ENCODE measurements around the gene TAF11L8.
"Not testable (repeated sequence)": the region's sequence is repeated elsewhere in the genome, so short reads cannot be mapped to it uniquely, and the experiment has no call there.

The TAF11L8 gene

DNA sequence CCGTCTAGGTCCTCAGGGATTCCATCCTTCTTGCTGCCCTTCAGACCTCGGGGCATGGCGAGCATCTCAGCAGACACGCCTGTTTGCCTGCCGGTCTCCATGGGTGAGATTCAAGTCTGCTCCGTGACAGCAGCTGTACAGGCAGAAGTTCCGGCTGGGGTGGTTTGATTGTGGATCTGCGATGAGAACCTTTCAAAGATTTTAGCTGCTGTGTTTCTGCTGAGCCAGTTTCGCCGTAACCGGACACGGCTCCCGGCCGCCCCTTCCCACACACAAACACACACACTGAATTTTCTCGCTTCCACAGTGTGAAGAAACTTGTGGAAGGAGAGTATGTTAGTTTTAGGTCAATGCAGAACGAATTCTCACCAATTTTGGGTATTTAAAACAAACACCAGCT lies at the start of gene TAF11L8:
Gene TAF11L8 (minus strand): TSS at position 101 of the 400 bp plus-strand sequence.
- H3K9me3 Mint-ChIP-seq; H3K4me3 Mint-ChIP-seq; H3K36me3 Mint-ChIP-seq (ENCODE audit: low read depth); H3K27ac Mint-ChIP-seq; H3K4me1 Mint-ChIP-seq (ENCODE audit: low read depth); H3K27me3 Mint-ChIP-seq; DNase-seq: not testable (repeated sequence)

- Mint-ChIP-seq H3K36me3 (ENCODE audit: low read depth) (no peaks in the 10 kb centered on the region), H3K4me1 (ENCODE audit: low read depth) (no peaks in the 10 kb centered on the region), H3K4me3 (no peak within 1 kb of the TSS), H3K9me3 (no peaks in the 10 kb centered on the region), H3K27me3 (no peaks in the 10 kb centered on the region), H3K27ac (no peak within 1 kb of the TSS)
- no peak for DNase-seq
These were observed 43.4 kb upstream of the TAF11L8 start, which contains the start of gene TAF11L14 for GRCh38 chr5:17634160-17634559. Gene TAF11L14, plus strand, starts transcription at chr5:17634460.

DNA sequence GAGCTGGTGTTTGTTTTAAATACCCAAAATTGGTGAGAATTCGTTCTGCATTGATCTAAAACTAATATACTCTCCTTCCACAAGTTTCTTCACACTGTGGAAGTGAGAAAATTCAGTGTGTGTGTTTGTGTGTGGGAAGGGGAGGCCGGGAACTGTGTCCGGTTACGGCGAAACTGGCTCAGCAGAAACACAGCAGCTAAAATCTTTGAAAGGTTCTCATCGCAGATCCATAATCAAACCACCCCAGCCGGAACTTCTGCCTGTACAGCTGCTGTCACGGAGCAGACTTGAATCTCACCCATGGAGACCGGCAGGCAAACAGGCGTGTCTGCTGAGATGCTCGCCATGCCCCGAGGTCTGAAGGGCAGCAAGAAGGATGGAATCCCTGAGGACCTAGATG lies 41.0 kb upstream of the TAF11L8 start, which contains the start of gene TAF11L13:
Gene TAF11L13 (plus strand): TSS at position 301 of the 400 bp plus-strand sequence.
- H3K4me1 Mint-ChIP-seq (ENCODE audit: low read depth); H3K27me3 Mint-ChIP-seq; H3K27ac Mint-ChIP-seq; H3K4me3 Mint-ChIP-seq; H3K9me3 Mint-ChIP-seq; H3K36me3 Mint-ChIP-seq (ENCODE audit: low read depth); DNase-seq: not testable (repeated sequence)

- no peaks in the 10 kb centered on the region for H3K27me3 Mint-ChIP-seq
- H3K9me3 Mint-ChIP-seq = peaks cover 3% of the 10 kb centered on the region
- H3K27ac Mint-ChIP-seq = no peak overlapping the region
- H3K4me1 Mint-ChIP-seq (ENCODE audit: low read depth) = no peaks in the 10 kb centered on the region
- no peak for DNase-seq
- no peak overlapping the region for H3K4me3 Mint-ChIP-seq
- H3K36me3 Mint-ChIP-seq (ENCODE audit: low read depth) = no peaks in the 10 kb centered on the region
These were observed 34.9 kb upstream of the TAF11L8 start for GRCh38 chr5:17625686-17626085.

GRCh38 chr5:17620627-17621026 lies 29.9 kb upstream of the TAF11L8 start:
- Mint-ChIP-seq H3K9me3 (peaks cover 3% of the 10 kb centered on the region), H3K27me3 (no peaks in the 10 kb centered on the region)
- DNase-seq = no peak

DNA sequence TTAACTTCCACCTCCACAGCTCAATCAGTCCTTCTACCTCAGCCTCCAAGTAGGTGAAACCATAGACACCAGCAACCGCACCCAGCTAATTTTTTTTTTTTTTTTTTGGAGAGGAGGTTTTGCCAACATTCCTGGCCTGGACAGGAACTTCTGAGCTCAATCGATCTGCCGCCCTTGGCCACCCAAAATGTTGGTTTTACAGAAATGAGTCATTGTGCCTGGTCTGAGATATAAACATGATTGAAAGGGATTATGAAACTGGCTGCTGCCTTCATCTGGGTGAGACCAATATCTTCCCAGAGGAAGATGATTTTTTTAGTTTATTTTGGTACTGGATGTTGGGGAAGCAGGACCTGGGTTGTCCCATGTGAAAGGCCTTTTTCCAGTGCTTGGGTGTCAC lies 28.6 kb upstream of the TAF11L8 start:
- Mint-ChIP-seq H3K36me3 (ENCODE audit: low read depth) (no peaks in the 10 kb centered on the region), H3K9me3 (peaks cover 3% of the 10 kb centered on the region), H3K4me3 (no peak overlapping the region), H3K27me3 (no peaks in the 10 kb centered on the region), H3K4me1 (ENCODE audit: low read depth) (no peaks in the 10 kb centered on the region), H3K27ac (no peak overlapping the region)
- no peak for DNase-seq

More at GRCh38 chr5:17620627-17621026, 29.9 kb upstream of the TAF11L8 start:
- H3K4me1 Mint-ChIP-seq (ENCODE audit: low read depth) = no peaks in the 10 kb centered on the region
- no peak overlapping the region for H3K4me3 Mint-ChIP-seq
- no peak overlapping the region for H3K27ac Mint-ChIP-seq
- H3K36me3 Mint-ChIP-seq (ENCODE audit: low read depth) = no peaks in the 10 kb centered on the region

- no peak overlapping the region for H3K27ac Mint-ChIP-seq
- H3K4me1 Mint-ChIP-seq (ENCODE audit: low read depth) = no peaks in the 10 kb centered on the region
- no peaks in the 10 kb centered on the region for H3K27me3 Mint-ChIP-seq
- H3K4me3 Mint-ChIP-seq = no peak overlapping the region
- no peak for DNase-seq
- H3K9me3 Mint-ChIP-seq = peaks cover 3% of the 10 kb centered on the region
- no peaks in the 10 kb centered on the region for H3K36me3 Mint-ChIP-seq (ENCODE audit: low read depth)
These were observed 24.3 kb upstream of the TAF11L8 start for GRCh38 chr5:17614872-17615605.

DNA sequence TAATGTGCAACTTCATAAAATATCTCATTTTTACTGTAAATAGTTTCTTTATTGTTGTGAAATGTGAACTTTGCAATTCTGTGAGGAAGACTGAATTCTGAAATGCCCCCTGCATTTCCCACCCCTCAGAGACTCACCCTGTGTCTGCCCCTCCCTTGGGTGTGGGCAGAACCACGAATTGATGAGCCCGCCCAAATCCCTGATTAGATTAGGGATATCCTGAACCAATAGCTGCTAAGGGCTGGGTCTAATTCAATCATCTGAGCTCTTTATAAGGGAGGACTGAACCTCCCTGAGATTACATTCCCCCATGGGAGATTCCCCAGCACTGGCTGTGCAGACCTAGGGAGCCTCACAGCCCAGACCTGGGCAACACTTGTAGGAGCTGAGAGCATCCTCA lies 19.3 kb upstream of the TAF11L8 start, which contains the start of gene TAF11L12:
Gene TAF11L12 (plus strand): TSS at position 301 of the 400 bp plus-strand sequence.
- not testable (repeated sequence) for H3K4me3 Mint-ChIP-seq; H3K4me1 Mint-ChIP-seq (ENCODE audit: low read depth); DNase-seq; H3K27ac Mint-ChIP-seq; H3K36me3 Mint-ChIP-seq (ENCODE audit: low read depth); H3K27me3 Mint-ChIP-seq; H3K9me3 Mint-ChIP-seq

DNA sequence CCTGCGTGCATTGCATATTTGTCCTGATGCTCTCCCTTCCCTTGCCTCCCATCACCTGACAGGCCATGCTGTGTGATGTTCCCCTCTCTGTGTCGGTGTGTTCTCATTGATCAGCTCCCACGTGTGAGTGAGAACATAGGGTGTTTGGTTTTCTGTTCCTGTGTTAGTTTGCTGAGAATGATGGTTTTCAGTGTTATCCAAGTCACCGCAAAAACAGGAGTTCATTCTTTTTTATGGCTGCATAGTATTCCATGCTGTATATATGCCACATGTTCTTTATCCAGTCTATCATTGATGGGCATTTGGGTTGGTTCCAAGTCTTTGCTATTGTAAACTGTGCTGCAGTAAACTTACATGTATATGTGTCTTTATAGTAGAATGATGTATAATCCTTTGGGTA lies 16.7 kb upstream of the TAF11L8 start:
- H3K9me3 Mint-ChIP-seq; DNase-seq; H3K27ac Mint-ChIP-seq; H3K27me3 Mint-ChIP-seq; H3K4me3 Mint-ChIP-seq; H3K36me3 Mint-ChIP-seq (ENCODE audit: low read depth); H3K4me1 Mint-ChIP-seq (ENCODE audit: low read depth): not testable (repeated sequence)

- no peaks in the 10 kb centered on the region for H3K4me1 Mint-ChIP-seq (ENCODE audit: low read depth)
- H3K27ac Mint-ChIP-seq = no peak overlapping the region
- peaks cover 7% of the 10 kb centered on the region for H3K9me3 Mint-ChIP-seq
- H3K4me3 Mint-ChIP-seq = no peak overlapping the region
- H3K36me3 Mint-ChIP-seq (ENCODE audit: low read depth) = no peaks in the 10 kb centered on the region
- H3K27me3 Mint-ChIP-seq = no peaks in the 10 kb centered on the region
- DNase-seq = no peak
These were observed 14.2 kb upstream of the TAF11L8 start for GRCh38 chr5:17604951-17605350.

DNA sequence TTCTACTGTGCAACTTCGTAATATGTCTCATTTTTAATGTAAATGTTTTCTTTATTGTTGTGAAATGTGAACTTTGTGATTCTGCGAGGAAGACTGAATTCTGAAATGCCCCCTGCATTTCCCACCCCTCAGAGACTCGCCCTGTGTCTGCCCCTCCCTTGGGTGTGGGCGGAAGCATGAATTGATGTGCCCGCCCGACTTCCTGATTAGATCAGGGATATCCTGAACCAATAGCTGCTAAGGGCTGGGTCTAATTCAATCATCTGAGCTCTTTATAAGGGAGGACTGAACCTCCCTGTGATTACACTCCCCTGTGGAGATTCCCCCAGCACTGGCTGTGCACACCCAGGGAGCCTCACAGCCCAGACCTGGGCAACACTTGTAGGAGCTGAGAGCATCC lies 13.1 kb upstream of the TAF11L8 start, which contains the start of gene TAF11L11:
Gene TAF11L11 (plus strand): TSS at position 304 of the 400 bp plus-strand sequence.
- not testable (repeated sequence) for H3K4me1 Mint-ChIP-seq (ENCODE audit: low read depth); H3K36me3 Mint-ChIP-seq (ENCODE audit: low read depth); H3K4me3 Mint-ChIP-seq; DNase-seq; H3K27me3 Mint-ChIP-seq; H3K27ac Mint-ChIP-seq
- peaks cover 13% of the 10 kb centered on the region for H3K9me3 Mint-ChIP-seq

DNA sequence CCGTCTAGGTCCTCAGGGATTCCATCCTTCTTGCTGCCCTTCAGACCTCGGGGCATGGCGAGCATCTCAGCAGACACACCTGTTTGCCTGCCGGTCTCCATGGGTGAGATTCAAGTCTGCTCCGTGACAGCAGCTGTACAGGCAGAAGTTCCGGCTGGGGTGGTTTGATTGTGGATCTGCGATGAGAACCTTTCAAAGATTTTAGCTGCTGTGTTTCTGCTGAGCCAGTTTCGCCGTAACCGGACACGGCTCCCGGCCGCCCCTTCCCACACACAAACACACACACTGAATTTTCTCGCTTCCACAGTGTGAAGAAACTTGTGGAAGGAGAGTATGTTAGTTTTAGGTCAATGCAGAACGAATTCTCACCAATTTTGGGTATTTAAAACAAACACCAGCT lies 7.0 kb upstream of the TAF11L8 start, which contains the start of gene TAF11L10:
Gene TAF11L10 (minus strand): TSS at position 101 of the 400 bp plus-strand sequence.
- not testable (repeated sequence) for H3K27me3 Mint-ChIP-seq; H3K36me3 Mint-ChIP-seq (ENCODE audit: low read depth); DNase-seq; H3K27ac Mint-ChIP-seq; H3K4me1 Mint-ChIP-seq (ENCODE audit: low read depth); H3K4me3 Mint-ChIP-seq
- H3K9me3 Mint-ChIP-seq = peaks cover 10% of the 10 kb centered on the region

- not testable (repeated sequence) for H3K9me3 Mint-ChIP-seq; DNase-seq; H3K4me1 Mint-ChIP-seq (ENCODE audit: low read depth); H3K27ac Mint-ChIP-seq; H3K27me3 Mint-ChIP-seq; H3K4me3 Mint-ChIP-seq; H3K36me3 Mint-ChIP-seq (ENCODE audit: low read depth)
These were observed 3.5 kb upstream of the TAF11L8 start, which contains the start of gene TAF11L9 for GRCh38 chr5:17594255-17594654. Gene TAF11L9, minus strand, starts transcription at chr5:17594394.

- H3K4me1 Mint-ChIP-seq (ENCODE audit: low read depth); H3K27me3 Mint-ChIP-seq; H3K9me3 Mint-ChIP-seq; H3K27ac Mint-ChIP-seq; H3K36me3 Mint-ChIP-seq (ENCODE audit: low read depth); DNase-seq; H3K4me3 Mint-ChIP-seq: not testable (repeated sequence)
These were observed 5.1 kb downstream of the TAF11L8 start, which contains the start of gene TAF11L7 for GRCh38 chr5:17585658-17586057. Gene TAF11L7, minus strand, starts transcription at chr5:17585758.
